Body of pancreas (tissue), 4 donors: ENCODE results near the gene FSD2. TPM values are rescaled to one million over a fixed set of nuclear protein-coding genes. Genes with fewer than 3 reads are reported as not detected.
"Not testable (repeated sequence)": the region's sequence is repeated elsewhere in the genome, so short reads cannot be mapped to it uniquely, and the experiment has no call there.

ENCODE experiments used
- ATAC-seq: fragments of 150-250 bp; one replicate; pipeline ENCODE4 v1.9.1; 2016
- DNase-seq, 4 donors: peaks; one replicate each; pipeline ENCODE4 v3.0.0-alpha.2; 2019
- H3K27ac ChIP-seq, 4 donors: fragments of 200-600 bp; sonication (generic); 1 replicate in 3 of 4; 2 replicates in 1 of 4; pipeline versions ENCODE4 v1.5.1 to v1.6.1; 2016 to 2019; ENCODE audit warnings: mild to moderate bottlenecking in 1 of 4, mixed read lengths in 1 of 4, moderate library complexity in 1 of 4
- H3K27me3 ChIP-seq, 2 donors: fragments of 200-600 bp; sonication (generic); one replicate each; pipeline ENCODE4 v1.6.0; 2016; ENCODE audit warnings: mild to moderate bottlenecking in 1 of 2
- H3K36me3 ChIP-seq, 2 donors: fragments of 200-600 bp; sonication (generic); replicated peaks in 1 of 2; 2 replicates each; pipeline ENCODE4 v1.5.1; 2016; ENCODE audit warnings: low read depth in 2 of 2; ENCODE audit not compliant: insufficient read depth in 1 of 2
- H3K4me1 ChIP-seq: fragments of 200-600 bp; sonication (generic); one replicate; pipeline ENCODE4 v1.6.0; 2016
- H3K4me3 ChIP-seq, 2 donors: fragments of 200-600 bp; sonication (generic); 1 replicate in 1 of 2; 2 replicates in 1 of 2; pipeline ENCODE4 v1.5.1; 2016 to 2019
- H3K9me3 ChIP-seq, 3 donors: fragments of 200-600 bp; sonication (generic); 1 replicate in 2 of 3; 2 replicates in 1 of 3; pipeline ENCODE4 v1.5.1; 2016
- POLR2A ChIP-seq, 3 donors: fragments of 450-650 bp; IDR thresholded peaks; one replicate each; pipeline ENCODE4 v1.6.1; 2016; ENCODE audit warnings: antibody characterized with exemption in 3 of 3, mild to moderate bottlenecking in 2 of 3
- WGBS, 2 donors: methylation state at CpG; one replicate each; pipeline ENCODE4 v1.1.5; 2017; 5-methylcytosine and 5-hydroxymethylcytosine counted together
- intact Hi-C: fragments of 100-400 bp; cut with DNase I; formaldehyde crosslinking; loops from one replicate; pipeline ENCODE4 v1.15.1; 2023
- total RNA-seq, 2 donors: library from RNA; depleted of rRNA; stranded (reverse); fragments of >200 nt; gene quantifications; one replicate each; pipeline ENCODE4 v1.1.0, GENCODE V29; 2016
- TF ChIP-seq, protein P1 (sequence below), 7 experiments: fragments of 450-650 bp in 4 of 7; fragments of 200-600 bp in 3 of 7; sonication (generic) in 3 of 7; IDR thresholded peaks; one replicate each; pipeline ENCODE4 v1.5.1; 2016 to 2019; ENCODE audit warnings: antibody characterized with exemption in 7 of 7

FSD2 gene
- total RNA-seq, 2 donors from 2014 or later = 0.26 TPM; not detected in 1

DNA sequence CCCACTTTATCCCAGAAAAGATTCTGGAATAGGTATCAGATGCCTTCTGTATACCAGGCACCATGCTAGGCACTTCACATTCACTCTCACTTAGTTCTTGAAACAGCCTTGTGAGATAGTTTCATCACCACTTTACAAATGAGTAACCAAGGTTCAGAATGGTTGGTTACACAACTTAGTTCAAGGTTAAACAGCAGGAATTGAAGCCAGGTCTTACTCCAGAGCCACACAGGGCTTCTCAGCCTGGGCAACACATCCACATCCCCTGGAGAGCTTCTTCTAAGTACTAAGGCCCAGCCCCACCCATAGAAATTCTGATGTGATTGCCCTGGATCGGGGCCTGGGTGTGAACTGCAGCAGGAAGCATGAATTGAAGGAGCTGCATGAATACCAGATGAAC lies 22.2 kb upstream of the FSD2 start:
- H3K36me3 ChIP-seq = peaks cover 12 to 27% of the 10 kb centered on the region in 2 donors
- ATAC-seq = peak; percentile 75
- WGBS, 2 donors = 20 to 60% methylated on average over 1 of the region's 1 CpG

DNA sequence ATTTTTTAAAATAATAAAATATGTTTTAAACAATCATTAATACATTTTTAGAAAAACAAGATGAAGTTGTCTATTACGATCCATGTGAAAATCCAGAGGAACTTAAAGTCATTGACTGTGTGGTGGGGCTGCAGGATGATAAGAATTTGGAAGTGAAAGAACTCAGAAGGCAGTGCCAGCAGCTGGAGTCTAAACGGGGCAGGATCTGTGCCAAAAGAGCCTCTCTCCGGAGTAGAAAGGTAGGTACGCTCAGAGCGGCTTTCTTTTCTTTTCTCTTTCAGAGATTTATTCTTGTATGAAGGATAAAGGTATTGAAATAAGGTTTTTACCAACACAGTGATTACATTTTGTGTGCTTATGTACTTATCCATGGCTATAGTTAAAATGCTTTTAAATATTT lies 17.2 kb upstream of the FSD2 start:
- H3K4me3 ChIP-seq = no peak overlapping the region
- intact Hi-C loops = no loop called here
- no peak overlapping the region for H3K27ac ChIP-seq
- no peaks in the 10 kb centered on the region for H3K27me3 ChIP-seq
- peaks cover 14 to 18% of the 10 kb centered on the region in 2 donors for H3K36me3 ChIP-seq
- H3K9me3 ChIP-seq = no peaks in the 10 kb centered on the region
- peak in 1 of 4 donors; percentile 26 for DNase-seq
- 67 to 77% methylated on average over 5 of the region's 5 CpGs for WGBS, 2 donors
- no peak for ATAC-seq
- H3K4me1 ChIP-seq = peaks cover 7% of the 10 kb centered on the region
- no peak for TF ChIP-seq POLR2A (IDR thresholded peaks at IDR 0.05)
- TF ChIP-seq, protein P1, sequence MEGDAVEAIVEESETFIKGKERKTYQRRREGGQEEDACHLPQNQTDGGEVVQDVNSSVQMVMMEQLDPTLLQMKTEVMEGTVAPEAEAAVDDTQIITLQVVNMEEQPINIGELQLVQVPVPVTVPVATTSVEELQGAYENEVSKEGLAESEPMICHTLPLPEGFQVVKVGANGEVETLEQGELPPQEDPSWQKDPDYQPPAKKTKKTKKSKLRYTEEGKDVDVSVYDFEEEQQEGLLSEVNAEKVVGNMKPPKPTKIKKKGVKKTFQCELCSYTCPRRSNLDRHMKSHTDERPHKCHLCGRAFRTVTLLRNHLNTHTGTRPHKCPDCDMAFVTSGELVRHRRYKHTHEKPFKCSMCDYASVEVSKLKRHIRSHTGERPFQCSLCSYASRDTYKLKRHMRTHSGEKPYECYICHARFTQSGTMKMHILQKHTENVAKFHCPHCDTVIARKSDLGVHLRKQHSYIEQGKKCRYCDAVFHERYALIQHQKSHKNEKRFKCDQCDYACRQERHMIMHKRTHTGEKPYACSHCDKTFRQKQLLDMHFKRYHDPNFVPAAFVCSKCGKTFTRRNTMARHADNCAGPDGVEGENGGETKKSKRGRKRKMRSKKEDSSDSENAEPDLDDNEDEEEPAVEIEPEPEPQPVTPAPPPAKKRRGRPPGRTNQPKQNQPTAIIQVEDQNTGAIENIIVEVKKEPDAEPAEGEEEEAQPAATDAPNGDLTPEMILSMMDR (IDR thresholded peaks at IDR 0.05) = no peak

More for the DNA sequence above, 22.2 kb upstream of the FSD2 start:
- no peaks in the 10 kb centered on the region for H3K9me3 ChIP-seq
- intact Hi-C loops = no loop called here
- peaks cover 31% of the 10 kb centered on the region for H3K4me1 ChIP-seq
- TF ChIP-seq, protein P1 (IDR thresholded peaks at IDR 0.05) = no peak
- peak in 1 of 3 donors; percentile 9 for TF ChIP-seq POLR2A (IDR thresholded peaks at IDR 0.05)
- H3K4me3 ChIP-seq = no peak overlapping the region
- H3K27me3 ChIP-seq = no peaks in the 10 kb centered on the region
- peak in 2 of 4 donors; percentile 39 to 47 for DNase-seq
- peak overlapping the region; percentile 16 to 71 (median 44) for H3K27ac ChIP-seq

DNA sequence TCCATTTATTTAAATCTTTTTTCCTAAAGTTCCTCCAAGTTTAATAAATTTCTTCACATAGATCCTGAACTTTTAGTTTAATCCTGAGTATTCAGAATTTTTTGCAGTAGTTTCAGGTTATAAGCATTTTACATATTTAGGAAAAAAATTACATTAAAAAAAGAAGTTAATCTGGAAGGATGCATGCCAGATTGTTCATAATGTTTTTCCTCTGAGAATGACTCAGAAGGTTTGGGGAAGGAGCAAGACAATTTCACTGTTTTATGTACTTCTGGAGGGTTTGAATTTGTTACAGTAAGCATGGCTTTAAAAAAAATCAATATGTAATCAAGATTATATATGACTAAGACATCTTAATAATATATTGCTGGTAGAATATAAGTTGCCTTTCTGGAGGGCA lies 16.0 kb upstream of the FSD2 start:
- H3K4me3 ChIP-seq, ATAC-seq, H3K9me3 ChIP-seq, H3K27me3 ChIP-seq, H3K4me1 ChIP-seq, H3K27ac ChIP-seq, intact Hi-C loops, DNase-seq: not testable (repeated sequence)
- peaks cover 16 to 21% of the 10 kb centered on the region in 2 donors for H3K36me3 ChIP-seq

DNA sequence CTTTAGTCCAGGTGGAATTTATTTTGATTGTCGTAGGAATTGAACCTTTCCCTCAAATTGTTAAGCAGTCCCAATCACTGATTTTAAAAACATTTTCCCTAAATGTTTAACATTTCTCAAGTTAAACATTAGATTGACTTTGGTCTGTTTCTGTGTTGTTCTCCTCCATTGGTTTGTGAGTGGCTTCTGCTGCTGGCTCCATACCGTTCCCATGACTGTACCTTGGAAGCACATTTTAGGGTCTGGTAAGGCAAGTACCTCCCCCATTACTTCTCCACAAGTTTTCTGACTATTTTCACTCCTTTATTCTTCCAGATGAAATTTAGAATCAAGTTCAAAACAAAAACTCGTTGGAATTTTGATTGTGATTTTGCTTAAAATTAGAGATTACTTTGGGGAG lies 15.5 kb upstream of the FSD2 start:
- intact Hi-C loops = not testable (repeated sequence)
- WGBS, 2 donors = 69 to 75% methylated on average over 3 of the region's 3 CpGs

DNA sequence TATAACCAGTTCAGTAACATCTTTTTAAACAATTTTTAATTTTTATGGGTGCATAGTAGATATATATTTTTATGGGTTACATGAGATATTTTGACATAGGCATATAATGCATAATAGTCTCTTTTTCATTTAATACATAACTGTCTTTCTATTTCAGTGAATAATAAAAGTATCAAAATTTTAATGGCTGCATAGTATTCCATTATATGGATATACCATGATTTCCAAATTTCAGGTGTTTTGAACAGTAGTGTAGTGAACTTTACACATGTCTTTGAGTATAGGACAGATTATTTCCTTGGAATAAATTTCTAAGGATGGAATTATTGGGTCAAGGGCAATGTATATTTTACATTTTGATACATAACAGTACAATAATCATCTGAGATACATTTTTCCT lies 14.3 kb upstream of the FSD2 start:
- Histone ChIP-seq H3K4me3 (no peak overlapping the region), H3K27ac (no peak overlapping the region), H3K27me3 (no peaks in the 10 kb centered on the region), H3K4me1 (no peaks in the 10 kb centered on the region), H3K36me3 (peaks cover 13 to 17% of the 10 kb centered on the region in 2 donors), H3K9me3 (no peaks in the 10 kb centered on the region)
- TF ChIP-seq, protein P1 (IDR thresholded peaks at IDR 0.05) = no peak
- TF ChIP-seq POLR2A (IDR thresholded peaks at IDR 0.05) = no peak
- ATAC-seq (no peak), DNase-seq (no peak)
- intact Hi-C loops = no loop called here

More for the DNA sequence above, 15.5 kb upstream of the FSD2 start:
- not testable (repeated sequence) for H3K27me3 ChIP-seq, ATAC-seq, H3K4me1 ChIP-seq, H3K27ac ChIP-seq, DNase-seq, H3K4me3 ChIP-seq, H3K9me3 ChIP-seq
- H3K36me3 ChIP-seq = peaks cover 17 to 21% of the 10 kb centered on the region in 2 donors

DNA sequence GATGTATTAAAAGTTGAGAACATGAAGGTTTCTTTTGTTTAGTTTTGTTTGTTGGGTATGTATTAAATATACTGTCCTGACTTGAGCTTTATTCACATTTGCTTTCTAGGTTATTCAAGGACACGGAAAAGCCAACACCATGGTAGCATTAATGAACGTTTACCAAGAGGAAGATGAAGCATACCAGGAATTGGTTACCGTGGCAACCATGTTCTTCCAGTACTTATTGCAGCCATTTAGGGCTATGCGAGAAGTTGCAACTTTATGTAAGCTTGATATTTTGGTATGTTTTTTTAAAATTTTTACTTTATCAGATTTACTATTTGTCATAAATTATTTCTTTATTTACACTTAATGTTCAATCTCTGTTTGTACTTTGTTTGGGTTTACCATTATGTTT lies 7.1 kb upstream of the FSD2 start:
- no peaks in the 10 kb centered on the region for H3K27me3 ChIP-seq
- 77 to 80% methylated on average over 4 of the region's 4 CpGs for WGBS, 2 donors
- ATAC-seq = no peak

More for the DNA sequence above, 7.1 kb upstream of the FSD2 start:
- Histone ChIP-seq H3K9me3 (no peaks in the 10 kb centered on the region), H3K4me3 (no peak overlapping the region), H3K4me1 (peaks cover 22% of the 10 kb centered on the region), H3K27ac (no peak overlapping the region), H3K36me3 (peaks cover 3 to 8% of the 10 kb centered on the region in 2 donors)
- intact Hi-C loops = no loop called here
- no peak for DNase-seq
- no peak for TF ChIP-seq POLR2A (IDR thresholded peaks at IDR 0.05)
- TF ChIP-seq, protein P1 (IDR thresholded peaks at IDR 0.05) = no peak
